IPS-11a (cell line): Measurements from ENCODE around the gene TIGD4.

Experiments used
- H3K4me3 ChIP-seq: one replicate; pipeline ENCODE4 v1.5.1; 2013; ENCODE audit warnings: low read depth, low read length, control low read depth

Gene TIGD4

DNA sequence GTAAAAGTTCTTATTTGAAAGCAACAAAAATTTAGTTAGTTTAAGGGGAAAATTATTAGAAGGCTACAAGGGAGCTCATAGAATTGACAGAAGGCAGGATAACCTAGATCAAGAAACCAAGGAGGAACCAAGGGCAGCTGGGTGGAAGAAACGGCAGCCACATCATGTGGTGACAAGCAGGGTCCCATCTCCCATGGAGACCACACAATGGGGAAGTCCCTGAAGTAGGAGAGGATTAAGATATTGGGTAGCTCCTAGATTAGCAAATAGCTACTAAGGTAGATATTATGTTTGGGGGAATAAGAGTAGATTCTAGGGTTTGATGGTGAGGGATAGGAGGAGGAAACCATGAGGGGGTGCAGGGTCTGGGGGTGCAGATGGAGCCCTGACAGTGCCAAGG, 51.7 kb downstream of the TIGD4 start:
- H3K4me3 ChIP-seq, result no peak overlapping the region

DNA sequence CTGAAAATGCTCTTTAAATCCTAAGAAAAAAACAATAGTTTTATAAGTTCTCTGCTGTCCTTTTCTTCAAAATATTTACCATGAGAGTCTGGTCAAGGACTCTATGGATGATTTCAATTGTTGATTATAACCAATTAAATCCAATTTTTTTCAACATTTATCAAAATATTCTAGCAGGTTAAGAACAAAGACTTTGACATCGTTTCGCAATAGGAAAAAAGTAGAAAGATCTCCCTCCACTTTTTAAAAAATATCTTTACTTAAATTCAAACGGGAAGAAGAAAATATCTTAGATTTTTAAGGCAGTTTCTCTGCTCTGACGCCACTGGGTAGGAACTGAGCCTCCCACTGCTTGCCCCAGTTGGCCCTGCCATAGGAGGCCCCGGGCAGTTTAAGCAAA, 55.0 kb downstream of the TIGD4 start:
- H3K4me3 ChIP-seq, result no peak overlapping the region

DNA sequence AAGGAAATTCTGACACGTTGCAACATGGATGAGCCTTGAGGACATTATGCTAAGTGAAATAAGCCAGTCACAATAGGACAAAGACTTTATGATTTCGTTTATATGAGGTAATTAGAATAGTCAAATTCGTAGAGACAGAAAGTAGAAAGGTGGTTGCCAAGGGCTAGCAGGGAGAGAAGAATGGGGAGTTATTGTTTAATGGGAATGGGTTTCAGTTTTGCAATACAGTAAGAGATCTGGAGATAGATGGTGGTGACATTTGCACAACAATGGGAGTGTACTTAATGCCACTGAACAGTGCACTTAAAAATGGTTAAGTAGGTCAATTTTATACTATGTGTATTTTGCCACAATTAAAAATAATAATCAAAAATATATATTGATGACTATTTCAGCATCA, 56.3 kb downstream of the TIGD4 start:
- H3K4me3 ChIP-seq, result no peak overlapping the region

DNA sequence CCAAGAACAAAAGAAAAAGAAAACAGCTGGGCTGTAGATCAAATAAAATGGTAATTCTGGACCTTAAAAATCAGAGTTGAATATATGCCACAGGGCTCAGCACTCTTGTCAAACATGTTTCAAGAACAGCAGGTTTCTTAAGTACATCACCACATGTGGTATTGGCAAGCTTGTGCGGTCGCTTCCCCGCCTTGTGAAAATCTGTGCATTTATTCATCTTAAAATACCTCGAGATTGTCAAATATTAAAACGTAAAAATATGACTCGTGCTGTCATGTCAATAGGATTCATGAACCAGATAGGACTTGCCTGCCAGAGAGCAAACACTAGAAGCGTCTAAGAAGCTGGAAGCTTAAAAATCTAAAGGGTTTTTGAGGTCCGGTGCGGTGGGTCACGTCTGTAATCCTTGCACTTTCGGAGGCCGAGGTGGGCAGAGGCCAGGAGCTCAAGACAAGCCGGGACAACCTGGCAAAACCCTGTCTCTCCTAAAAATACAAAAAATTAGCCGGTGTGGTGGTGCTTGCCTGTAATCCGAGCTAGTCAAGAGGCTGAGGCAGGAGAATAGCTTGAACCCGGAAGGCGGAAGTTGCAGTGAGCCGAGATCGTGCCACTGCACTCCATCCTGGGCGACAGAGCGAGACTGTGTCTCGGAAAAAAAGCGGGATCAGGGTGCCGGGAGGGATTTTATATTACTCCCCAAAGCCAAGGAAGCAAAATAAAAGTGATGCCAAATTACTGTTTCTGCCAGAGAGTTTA, 59.6 kb downstream of the TIGD4 start:
- H3K4me3 ChIP-seq, result no peak overlapping the region
